GM18868 (cell line): ENCODE measurements around the gene KLHL26.

Experiments
- ATAC-seq: cut with Tn5 transposase; IDR thresholded peaks from one replicate; pipeline ENCODE4 v1.9.1; 2021; ENCODE audit warnings: mild to moderate bottlenecking, moderate library complexity; ENCODE audit not compliant: unreplicated experiment

KLHL26 gene

GRCh38 chr19:18646535-18647370, 9.9 kb downstream of the KLHL26 start:
- ATAC-seq = no peak

GRCh38 chr19:18647371-18647767, 10.5 kb downstream of the KLHL26 start:
- ATAC-seq = no peak

GRCh38 chr19:18647807-18648206, 11.0 kb downstream of the KLHL26 start:
- no peak for ATAC-seq

GRCh38 chr19:18648973-18649315, 12.1 kb downstream of the KLHL26 start:
- no peak for ATAC-seq

GRCh38 chr19:18649371-18650020, 12.7 kb downstream of the KLHL26 start:
- ATAC-seq = no peak

- no peak for ATAC-seq
Measured at GRCh38 chr19:18650021-18650390, 13.2 kb downstream of the KLHL26 start.

- no peak for ATAC-seq
Measured at GRCh38 chr19:18650468-18651041, 13.7 kb downstream of the KLHL26 start.

- ATAC-seq = no peak
Measured at GRCh38 chr19:18651300-18651699, 14.5 kb downstream of the KLHL26 start.

GRCh38 chr19:18651733-18652132, 14.9 kb downstream of the KLHL26 start:
- ATAC-seq = no peak

GRCh38 chr19:18653853-18654252, 17.0 kb downstream of the KLHL26 start:
- no peak for ATAC-seq

- no peak for ATAC-seq
Measured at GRCh38 chr19:18654469-18654868, 17.6 kb downstream of the KLHL26 start.

GRCh38 chr19:18655173-18655844, 18.5 kb downstream of the KLHL26 start:
- no peak for ATAC-seq

GRCh38 chr19:18656337-18657086, 19.7 kb downstream of the KLHL26 start:
- no peak for ATAC-seq

- ATAC-seq = no peak
Measured at GRCh38 chr19:18657590-18658365, 20.9 kb downstream of the KLHL26 start.

GRCh38 chr19:18658366-18658855, 21.6 kb downstream of the KLHL26 start:
- no peak for ATAC-seq

- no peak for ATAC-seq
Measured at GRCh38 chr19:18659281-18660050, 22.6 kb downstream of the KLHL26 start.

- ATAC-seq = no peak
Measured at GRCh38 chr19:18660051-18660910, 23.5 kb downstream of the KLHL26 start.

- ATAC-seq = no peak
Measured at GRCh38 chr19:18660939-18661670, 24.3 kb downstream of the KLHL26 start.
